Body of pancreas (tissue), 4 donors: ENCODE results near the gene MFSD6L. TPM values are rescaled to one million over a fixed set of nuclear protein-coding genes. Genes with fewer than 3 reads are reported as not detected.

Source experiments
- ATAC-seq: fragments of 150-250 bp; one replicate; pipeline ENCODE4 v1.9.1; 2016
- DNase-seq, 4 donors: peaks; one replicate each; pipeline ENCODE4 v3.0.0-alpha.2; 2019
- H3K27ac ChIP-seq, 4 donors: fragments of 200-600 bp; sonication (generic); 1 replicate in 3 of 4; 2 replicates in 1 of 4; pipeline versions ENCODE4 v1.5.1 to v1.6.1; 2016 to 2019; ENCODE audit warnings: mild to moderate bottlenecking in 1 of 4, mixed read lengths in 1 of 4, moderate library complexity in 1 of 4
- H3K27me3 ChIP-seq, 2 donors: fragments of 200-600 bp; sonication (generic); one replicate each; pipeline ENCODE4 v1.6.0; 2016; ENCODE audit warnings: mild to moderate bottlenecking in 1 of 2
- H3K36me3 ChIP-seq, 2 donors: fragments of 200-600 bp; sonication (generic); replicated peaks in 1 of 2; 2 replicates each; pipeline ENCODE4 v1.5.1; 2016; ENCODE audit warnings: low read depth in 2 of 2; ENCODE audit not compliant: insufficient read depth in 1 of 2
- H3K4me1 ChIP-seq: fragments of 200-600 bp; sonication (generic); one replicate; pipeline ENCODE4 v1.6.0; 2016
- H3K4me3 ChIP-seq, 2 donors: fragments of 200-600 bp; sonication (generic); 1 replicate in 1 of 2; 2 replicates in 1 of 2; pipeline ENCODE4 v1.5.1; 2016 to 2019
- H3K9me3 ChIP-seq, 3 donors: fragments of 200-600 bp; sonication (generic); 1 replicate in 2 of 3; 2 replicates in 1 of 3; pipeline ENCODE4 v1.5.1; 2016
- POLR2A ChIP-seq, 3 donors: fragments of 450-650 bp; IDR thresholded peaks; one replicate each; pipeline ENCODE4 v1.6.1; 2016; ENCODE audit warnings: antibody characterized with exemption in 3 of 3, mild to moderate bottlenecking in 2 of 3
- WGBS, 2 donors: methylation state at CpG; one replicate each; pipeline ENCODE4 v1.1.5; 2017; 5-methylcytosine and 5-hydroxymethylcytosine counted together
- intact Hi-C: fragments of 100-400 bp; cut with DNase I; formaldehyde crosslinking; loops from one replicate; pipeline ENCODE4 v1.15.1; 2023
- total RNA-seq, 2 donors: library from RNA; depleted of rRNA; stranded (reverse); fragments of >200 nt; gene quantifications; one replicate each; pipeline ENCODE4 v1.1.0, GENCODE V29; 2016
- TF ChIP-seq, protein P1 (sequence below), 7 experiments: fragments of 450-650 bp in 4 of 7; fragments of 200-600 bp in 3 of 7; sonication (generic) in 3 of 7; IDR thresholded peaks; one replicate each; pipeline ENCODE4 v1.5.1; 2016 to 2019; ENCODE audit warnings: antibody characterized with exemption in 7 of 7

The MFSD6L gene
- total RNA-seq, 2 donors from 2014 or later = 3.9 to 8.6 TPM

DNA sequence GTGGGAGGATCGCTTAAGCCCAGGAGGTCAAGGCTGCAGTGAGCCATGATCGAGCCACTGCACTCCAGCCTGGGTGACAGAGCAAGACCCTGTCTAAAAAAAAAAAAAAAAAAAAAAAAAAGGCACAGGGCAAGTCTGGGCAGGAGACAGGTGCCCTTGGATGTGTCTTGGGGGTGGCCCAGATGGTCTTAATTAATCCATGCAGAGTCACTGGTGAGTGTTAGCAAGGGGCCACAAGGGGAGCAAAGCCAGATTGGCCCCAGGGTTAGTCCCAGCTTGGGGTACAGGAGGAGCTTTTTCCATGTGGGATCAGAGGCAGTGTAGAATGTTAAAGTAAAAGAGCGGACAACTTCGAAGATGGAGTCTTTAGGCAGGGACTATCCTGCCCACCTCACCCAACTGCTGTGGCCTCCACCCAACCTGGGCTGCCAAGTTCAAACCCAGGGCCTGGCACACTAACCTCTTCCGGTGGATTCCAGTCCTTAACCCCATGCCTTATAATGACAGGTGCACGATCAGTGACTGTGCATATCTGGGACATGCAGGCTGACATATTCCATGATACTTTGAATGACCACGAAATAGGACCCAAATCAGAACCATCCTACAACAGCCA lies 32.2 kb upstream of the MFSD6L start:
- Histone ChIP-seq H3K27ac (no peak overlapping the region), H3K4me3 (no peak overlapping the region), H3K27me3 (no peaks in the 10 kb centered on the region), H3K9me3 (no peaks in the 10 kb centered on the region), H3K36me3 (no peaks in the 10 kb centered on the region), H3K4me1 (no peaks in the 10 kb centered on the region)
- DNase-seq = no peak
- no peak for TF ChIP-seq POLR2A (IDR thresholded peaks at IDR 0.05)
- TF ChIP-seq, protein P1, sequence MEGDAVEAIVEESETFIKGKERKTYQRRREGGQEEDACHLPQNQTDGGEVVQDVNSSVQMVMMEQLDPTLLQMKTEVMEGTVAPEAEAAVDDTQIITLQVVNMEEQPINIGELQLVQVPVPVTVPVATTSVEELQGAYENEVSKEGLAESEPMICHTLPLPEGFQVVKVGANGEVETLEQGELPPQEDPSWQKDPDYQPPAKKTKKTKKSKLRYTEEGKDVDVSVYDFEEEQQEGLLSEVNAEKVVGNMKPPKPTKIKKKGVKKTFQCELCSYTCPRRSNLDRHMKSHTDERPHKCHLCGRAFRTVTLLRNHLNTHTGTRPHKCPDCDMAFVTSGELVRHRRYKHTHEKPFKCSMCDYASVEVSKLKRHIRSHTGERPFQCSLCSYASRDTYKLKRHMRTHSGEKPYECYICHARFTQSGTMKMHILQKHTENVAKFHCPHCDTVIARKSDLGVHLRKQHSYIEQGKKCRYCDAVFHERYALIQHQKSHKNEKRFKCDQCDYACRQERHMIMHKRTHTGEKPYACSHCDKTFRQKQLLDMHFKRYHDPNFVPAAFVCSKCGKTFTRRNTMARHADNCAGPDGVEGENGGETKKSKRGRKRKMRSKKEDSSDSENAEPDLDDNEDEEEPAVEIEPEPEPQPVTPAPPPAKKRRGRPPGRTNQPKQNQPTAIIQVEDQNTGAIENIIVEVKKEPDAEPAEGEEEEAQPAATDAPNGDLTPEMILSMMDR (IDR thresholded peaks at IDR 0.05) = no peak
- no peak for ATAC-seq
- 77 to 83% methylated on average over 7 of the region's 7 CpGs for WGBS, 2 donors
- intact Hi-C loops = no loop called here

DNA sequence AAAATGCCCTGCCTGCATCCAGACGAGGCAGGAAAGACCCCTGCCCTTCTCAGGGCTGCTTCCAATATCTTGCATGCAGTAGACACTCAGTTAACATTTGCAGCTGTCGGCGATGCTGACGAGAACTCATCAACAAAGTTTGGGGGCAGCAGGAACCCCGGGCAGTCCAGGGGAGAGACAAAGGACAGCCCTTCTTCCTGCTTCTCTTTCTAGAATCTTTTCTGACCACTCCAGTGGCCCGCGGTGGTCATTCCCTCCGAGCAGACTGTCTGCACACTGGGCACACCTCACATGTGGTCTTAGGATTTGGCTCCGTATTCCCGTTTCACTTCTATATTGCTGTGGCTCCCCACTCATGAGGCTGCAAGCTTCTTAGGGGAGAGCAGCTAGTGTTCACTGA lies 31.0 kb upstream of the MFSD6L start:
- ATAC-seq (no peak), DNase-seq (no peak)
- Histone ChIP-seq H3K4me3 (no peak overlapping the region), H3K27me3 (no peaks in the 10 kb centered on the region), H3K4me1 (no peaks in the 10 kb centered on the region), H3K36me3 (no peaks in the 10 kb centered on the region), H3K9me3 (no peaks in the 10 kb centered on the region), H3K27ac (no peak overlapping the region)
- WGBS, 2 donors = 74 to 80% methylated on average over 10 of the region's 10 CpGs
- intact Hi-C loops = no loop called here
- no peak for TF ChIP-seq POLR2A (IDR thresholded peaks at IDR 0.05)
- TF ChIP-seq, protein P1 (IDR thresholded peaks at IDR 0.05) = no peak

DNA sequence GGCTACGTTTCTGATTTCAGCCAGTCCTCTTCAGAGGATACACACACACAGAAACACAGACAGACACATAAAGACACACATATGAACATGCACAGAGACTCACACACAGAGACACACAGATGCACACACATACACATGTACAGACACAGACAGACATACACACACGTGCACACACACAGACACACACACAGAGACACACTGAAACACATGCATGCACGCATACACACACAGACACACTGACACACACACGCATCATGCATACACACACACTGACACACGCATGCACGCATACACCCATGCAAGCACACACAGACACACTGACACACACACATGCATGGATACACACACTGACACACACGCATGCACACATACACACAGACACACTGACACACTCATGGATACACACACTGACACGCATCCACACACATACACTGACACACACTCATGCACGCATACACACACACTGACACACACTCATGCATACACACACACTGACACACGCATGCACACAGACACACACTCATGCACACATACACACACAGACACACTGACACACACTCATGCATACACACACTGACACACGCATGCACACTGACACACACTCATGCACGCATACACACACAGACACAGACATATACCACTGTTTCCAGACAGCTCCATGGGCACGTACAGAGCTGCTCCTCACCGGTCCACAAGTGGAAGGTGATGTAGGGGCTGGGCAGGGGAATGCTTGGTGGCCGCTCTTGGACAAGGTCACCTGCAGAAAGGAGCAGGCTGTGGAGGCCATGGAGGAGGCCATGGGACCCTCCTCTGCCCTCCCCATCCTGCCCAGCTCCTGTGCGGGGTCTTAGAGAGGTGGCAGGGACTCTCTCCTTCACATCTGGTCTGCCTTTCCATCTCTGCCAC lies 30.1 kb upstream of the MFSD6L start:
- ATAC-seq = no peak
- Histone ChIP-seq H3K36me3 (no peaks in the 10 kb centered on the region), H3K27me3 (no peaks in the 10 kb centered on the region), H3K4me1 (no peaks in the 10 kb centered on the region), H3K9me3 (no peaks in the 10 kb centered on the region), H3K27ac (no peak overlapping the region), H3K4me3 (no peak overlapping the region)
- 72 to 79% methylated on average over 16 of the region's 16 CpGs for WGBS, 2 donors
- no peak for TF ChIP-seq POLR2A (IDR thresholded peaks at IDR 0.05)
- TF ChIP-seq, protein P1 (IDR thresholded peaks at IDR 0.05) = no peak
- intact Hi-C loops = no loop called here
- no peak for DNase-seq

DNA sequence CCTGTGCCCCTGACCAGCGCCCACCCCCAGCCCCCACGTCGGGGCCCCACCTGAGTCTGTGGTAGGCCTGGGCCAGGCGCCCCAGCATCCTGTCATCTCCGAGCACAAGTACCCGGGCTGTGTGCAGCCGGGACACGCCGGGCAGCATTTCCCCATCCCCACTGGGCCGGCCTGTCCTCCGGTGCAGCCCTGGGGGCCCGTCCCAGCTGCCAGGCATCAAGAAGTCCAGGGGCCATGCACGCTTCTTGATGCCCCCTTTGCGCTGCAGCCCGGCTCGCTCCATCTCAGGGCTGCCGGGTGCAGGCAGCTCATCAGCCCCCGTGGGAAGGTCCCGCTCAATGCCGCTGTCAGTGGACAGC lies 29.3 kb upstream of the MFSD6L start:
- Histone ChIP-seq H3K36me3 (no peaks in the 10 kb centered on the region), H3K27ac (no peak overlapping the region), H3K27me3 (no peaks in the 10 kb centered on the region), H3K9me3 (no peaks in the 10 kb centered on the region), H3K4me3 (no peak overlapping the region), H3K4me1 (no peaks in the 10 kb centered on the region)
- TF ChIP-seq POLR2A (IDR thresholded peaks at IDR 0.05) = no peak
- TF ChIP-seq, protein P1 (IDR thresholded peaks at IDR 0.05) = no peak
- WGBS, 2 donors = 48 to 81% methylated on average over 4 to 20 of the region's 20 CpGs
- no peak for ATAC-seq
- intact Hi-C loops = no loop called here
- no peak for DNase-seq
